MM.1S (cell line): ENCODE data around the gene SCAF11.

Experiments used
- DNase-seq: peaks from one replicate; pipeline ENCODE4 v3.0.0-alpha.2; 2015
- H2AFZ ChIP-seq: fragments of 300-600 bp; sonication (generic); 2 replicates; pipeline ENCODE4 v1.6.0; 2016; ENCODE audit warnings: antibody characterized with exemption, low read length
- H3F3A ChIP-seq: fragments of 300-600 bp; sonication (generic); 2 replicates; pipeline ENCODE4 v1.6.1; 2016; ENCODE audit warnings: mild to moderate bottlenecking, antibody characterized with exemption, low read length, moderate library complexity, mixed read lengths; ENCODE audit not compliant: insufficient read depth
- H3K27ac ChIP-seq: fragments of 300-600 bp; sonication (generic); 2 replicates; pipeline ENCODE4 v1.5.1; 2016; ENCODE audit warnings: mild to moderate bottlenecking, low read length
- H3K27me3 ChIP-seq: fragments of 300-600 bp; sonication (generic); replicated peaks from 2 replicates; pipeline ENCODE4 v1.6.0; 2016; ENCODE audit warnings: low read length; ENCODE audit not compliant: insufficient read depth
- H3K36me3 ChIP-seq: fragments of 300-600 bp; sonication (generic); replicated peaks from 2 replicates; pipeline ENCODE4 v1.6.1; 2016; ENCODE audit warnings: mild to moderate bottlenecking, low read length, mixed read lengths; ENCODE audit not compliant: insufficient read depth
- H3K4me1 ChIP-seq: fragments of 300-600 bp; sonication (generic); 2 replicates; pipeline ENCODE4 v1.6.1; 2016; ENCODE audit warnings: low read length, mixed read lengths
- H3K4me2 ChIP-seq: fragments of 300-600 bp; sonication (generic); 2 replicates; pipeline ENCODE4 v1.6.0; 2016; ENCODE audit warnings: low read depth, low read length
- H3K4me3 ChIP-seq: fragments of 300-600 bp; sonication (generic); 2 replicates; pipeline ENCODE4 v1.5.1; 2016; ENCODE audit warnings: low read length, mixed read lengths
- H3K79me2 ChIP-seq: fragments of 300-600 bp; sonication (generic); 2 replicates; pipeline ENCODE4 v1.6.1; 2016; ENCODE audit warnings: mixed run types, low read length, mixed read lengths
- H3K9ac ChIP-seq: fragments of 300-600 bp; sonication (generic); 2 replicates; pipeline ENCODE4 v1.6.1; 2016; ENCODE audit warnings: low read length, mixed read lengths
- H3K9me2 ChIP-seq: fragments of 300-600 bp; sonication (generic); replicated peaks from 2 replicates; pipeline ENCODE4 v1.6.1; 2016; ENCODE audit warnings: mild to moderate bottlenecking, low read length, mixed read lengths; ENCODE audit not compliant: insufficient read depth
- H3K9me3 ChIP-seq: fragments of 300-600 bp; sonication (generic); replicated peaks from 2 replicates; pipeline ENCODE4 v1.6.1; 2016; ENCODE audit warnings: mild to moderate bottlenecking, low read length, mixed read lengths; ENCODE audit not compliant: insufficient read depth
- H4K20me1 ChIP-seq: fragments of 300-600 bp; sonication (generic); 2 replicates; pipeline ENCODE4 v1.6.1; 2016; ENCODE audit warnings: mild to moderate bottlenecking, low read length, moderate library complexity, mixed read lengths; ENCODE audit not compliant: insufficient read depth
- EZH2 ChIP-seq: fragments of 300-600 bp; sonication (generic); optimal IDR thresholded peaks from 2 replicates; pipeline ENCODE3; 2017; ENCODE audit warnings: low read depth, mild to moderate bottlenecking, antibody characterized with exemption, low read length, mixed read lengths
- EZH2phosphoT487 ChIP-seq: fragments of 300-600 bp; sonication (generic); IDR thresholded peaks from 2 replicates; pipeline ENCODE4 v1.6.1; 2018; ENCODE audit warnings: antibody characterized with exemption, low read length
- TF ChIP-seq, protein P1 (sequence below): fragments of 300-600 bp; sonication (generic); IDR thresholded peaks from 2 replicates; pipeline ENCODE4 v1.5.1; 2016; ENCODE audit warnings: antibody characterized with exemption, low read length, mixed read lengths

The SCAF11 gene

DNA sequence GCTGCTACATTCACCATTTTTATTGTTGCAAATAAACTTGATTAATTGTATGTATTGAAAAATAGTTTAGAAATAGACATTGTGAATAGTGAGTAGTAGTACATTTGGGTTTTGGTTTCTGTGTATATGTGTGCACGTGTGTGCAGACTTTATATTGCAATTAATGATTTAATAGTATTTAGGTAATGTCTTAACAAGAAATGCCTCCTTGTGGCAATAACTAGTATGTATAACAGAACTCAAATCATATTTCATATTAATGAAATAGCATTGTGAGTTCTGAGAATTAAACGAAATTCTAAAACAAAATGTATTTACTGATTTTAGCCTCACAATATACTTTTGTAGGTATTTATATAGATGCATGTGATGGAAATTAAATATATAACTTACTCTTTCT is 100.1 kb downstream of the SCAF11 start:
- Histone ChIP-seq H3K36me3 (peaks cover 26% of the 10 kb centered on the region), H3K4me1 (no peaks in the 10 kb centered on the region), H3K79me2 (no peaks in the 10 kb centered on the region), H3F3A (no peaks in the 10 kb centered on the region), H4K20me1 (no peaks in the 10 kb centered on the region), H3K27ac (no peak overlapping the region), H3K27me3 (no peaks in the 10 kb centered on the region), H2AFZ (no peak overlapping the region), H3K4me3 (no peak overlapping the region), H3K9me3 (no peaks in the 10 kb centered on the region), H3K9me2 (no peaks in the 10 kb centered on the region), H3K9ac (no peak overlapping the region), H3K4me2 (no peak overlapping the region)
- TF ChIP-seq, protein P1, sequence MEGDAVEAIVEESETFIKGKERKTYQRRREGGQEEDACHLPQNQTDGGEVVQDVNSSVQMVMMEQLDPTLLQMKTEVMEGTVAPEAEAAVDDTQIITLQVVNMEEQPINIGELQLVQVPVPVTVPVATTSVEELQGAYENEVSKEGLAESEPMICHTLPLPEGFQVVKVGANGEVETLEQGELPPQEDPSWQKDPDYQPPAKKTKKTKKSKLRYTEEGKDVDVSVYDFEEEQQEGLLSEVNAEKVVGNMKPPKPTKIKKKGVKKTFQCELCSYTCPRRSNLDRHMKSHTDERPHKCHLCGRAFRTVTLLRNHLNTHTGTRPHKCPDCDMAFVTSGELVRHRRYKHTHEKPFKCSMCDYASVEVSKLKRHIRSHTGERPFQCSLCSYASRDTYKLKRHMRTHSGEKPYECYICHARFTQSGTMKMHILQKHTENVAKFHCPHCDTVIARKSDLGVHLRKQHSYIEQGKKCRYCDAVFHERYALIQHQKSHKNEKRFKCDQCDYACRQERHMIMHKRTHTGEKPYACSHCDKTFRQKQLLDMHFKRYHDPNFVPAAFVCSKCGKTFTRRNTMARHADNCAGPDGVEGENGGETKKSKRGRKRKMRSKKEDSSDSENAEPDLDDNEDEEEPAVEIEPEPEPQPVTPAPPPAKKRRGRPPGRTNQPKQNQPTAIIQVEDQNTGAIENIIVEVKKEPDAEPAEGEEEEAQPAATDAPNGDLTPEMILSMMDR: no peak
- no peak for TF ChIP-seq EZH2phosphoT487
- no peak for DNase-seq

DNA sequence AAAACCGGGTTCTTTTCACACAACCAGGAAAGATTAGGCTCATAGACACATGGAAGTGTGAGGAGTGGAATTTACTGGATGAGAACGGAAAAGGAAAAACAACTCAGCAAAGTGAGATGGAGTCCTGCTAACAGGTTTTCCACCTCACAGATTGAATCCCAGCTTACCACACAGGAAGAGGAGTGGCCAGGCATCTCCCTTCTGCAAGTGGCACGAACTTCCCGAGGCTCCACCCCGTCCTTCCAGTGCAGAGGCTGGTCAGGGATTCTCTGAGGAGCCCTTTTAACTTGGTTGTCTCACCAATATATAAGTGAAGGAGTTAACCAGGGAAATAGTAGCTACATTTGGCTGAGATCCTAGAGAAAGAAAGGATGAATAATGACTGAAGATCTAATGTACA is 102.8 kb downstream of the SCAF11 start:
- H3K9me3 ChIP-seq: no peaks in the 10 kb centered on the region
- H3K9me2 ChIP-seq: no peaks in the 10 kb centered on the region
- H3F3A ChIP-seq: no peaks in the 10 kb centered on the region
- DNase-seq: no peak
- no peaks in the 10 kb centered on the region for H3K27me3 ChIP-seq
- no peak overlapping the region for H3K4me2 ChIP-seq
- H3K4me1 ChIP-seq: no peaks in the 10 kb centered on the region
- H3K4me3 ChIP-seq: no peak overlapping the region
- H3K27ac ChIP-seq: no peak overlapping the region
- no peaks in the 10 kb centered on the region for H4K20me1 ChIP-seq
- H3K36me3 ChIP-seq: peaks cover 5% of the 10 kb centered on the region; the same call in 1 of the 2 replicates
- TF ChIP-seq EZH2phosphoT487: no peak
- TF ChIP-seq, protein P1: no peak
- no peak overlapping the region for H3K9ac ChIP-seq
- no peak overlapping the region for H2AFZ ChIP-seq
- no peaks in the 10 kb centered on the region for H3K79me2 ChIP-seq

DNA sequence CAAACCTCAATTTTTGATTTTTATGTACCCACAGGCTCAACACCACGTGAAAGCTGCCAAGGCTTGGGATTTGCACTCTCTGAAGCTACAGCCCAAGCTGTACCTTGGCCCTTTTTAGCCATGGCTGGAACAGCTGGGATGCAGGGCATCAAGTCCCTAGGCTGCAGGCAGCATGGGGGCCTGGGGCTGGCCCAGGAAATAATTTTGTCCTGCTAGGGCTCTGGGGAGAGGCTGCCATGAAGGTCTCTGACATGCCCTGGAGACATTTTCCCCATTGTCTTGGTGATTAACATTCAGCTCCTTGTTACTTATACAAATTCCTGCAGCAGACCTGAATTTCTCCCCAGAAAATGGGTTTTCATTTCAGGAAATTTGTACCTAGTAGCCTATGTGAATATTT is 103.7 kb downstream of the SCAF11 start:
- Histone ChIP-seq H3F3A (no peaks in the 10 kb centered on the region), H3K27me3 (no peaks in the 10 kb centered on the region), H3K9ac (no peak overlapping the region), H2AFZ (no peak overlapping the region), H3K79me2 (0 out of 2 replicates have a peak, but pooled peaks cover 2% of the 10 kb centered on the region), H3K9me3 (no peaks in the 10 kb centered on the region), H3K4me3 (no peak overlapping the region), H3K4me1 (no peaks in the 10 kb centered on the region), H4K20me1 (no peaks in the 10 kb centered on the region), H3K27ac (no peak overlapping the region), H3K4me2 (no peak overlapping the region), H3K36me3 (no peaks in the 10 kb centered on the region; the same call in 1 of the 2 replicates), H3K9me2 (no peaks in the 10 kb centered on the region)
- no peak for DNase-seq
- TF ChIP-seq EZH2 (no peak), EZH2phosphoT487 (no peak)
- TF ChIP-seq, protein P1: no peak
